K562 (cell line): ENCODE results near the gene OSBPL7. TPM values are rescaled to one million over a fixed set of nuclear protein-coding genes. Genes with fewer than 3 reads are reported as not detected.
A peak's percentile ranks its signal among the peaks of the same experiment; 100 is the strongest.

ENCODE experiments used
- CXXC5 ChIP-seq: fragments of 250-450 bp; sonication (Bioruptor Pico); IDR thresholded peaks from 2 replicates; pipeline ENCODE4 v1.8.0; 2022; ENCODE audit warnings: inconsistent platforms, mild to moderate bottlenecking, moderate library complexity
- DNMT1 ChIP-seq: fragments of 450-650 bp; IDR thresholded peaks from 2 replicates; pipeline ENCODE4 v1.6.1; 2016; ENCODE audit warnings: antibody characterized with exemption, mild to moderate bottlenecking
- ETS2 ChIP-seq: IDR thresholded peaks from 2 replicates; pipeline ENCODE4 v1.6.1; 2016; ENCODE audit warnings: borderline replicate concordance, missing genetic modification characterization, mild to moderate bottlenecking, moderate library complexity, missing compliant biosample characterization; ENCODE audit not compliant: poor library complexity, severe bottlenecking
- MAZ ChIP-seq, 2 experiments: fragments of 450-650 bp in 1 of 2; sonication (generic) in 1 of 2; formaldehyde crosslinking; IDR thresholded peaks in 1 of 2; conservative IDR thresholded peaks in 1 of 2; 2 replicates each; pipeline versions ENCODE4 v1.4.0 to v1.5.0; 2020; ENCODE audit warnings: mild to moderate bottlenecking in 1 of 2, missing genetic modification reagents in 1 of 2
- POLR2A ChIP-seq: fragments of 450-650 bp; conservative IDR thresholded peaks from 2 replicates; pipeline ENCODE4 v1.6.1; 2016
- POLR2G ChIP-seq: fragments of 200-400 bp; formaldehyde crosslinking; IDR thresholded peaks from 2 replicates; pipeline ENCODE4 v1.6.1; 2017; ENCODE audit warnings: low read depth, mild to moderate bottlenecking, antibody characterized with exemption, low read length, moderate library complexity
- SPI1 ChIP-seq: IDR thresholded peaks from 2 replicates; pipeline ENCODE4 v1.6.1; 2011; ENCODE audit warnings: low read depth, low read length, control low read depth, borderline replicate concordance
- SREBF2 ChIP-seq: sonication (generic); formaldehyde crosslinking; IDR thresholded peaks from 2 replicates; pipeline ENCODE4 v1.4.0; 2020; ENCODE audit warnings: mild to moderate bottlenecking, missing genetic modification reagents
- TEAD4 ChIP-seq, 2 experiments: sonication (generic) in 1 of 2; formaldehyde crosslinking in 1 of 2; IDR thresholded peaks; 2 replicates each; pipeline versions ENCODE4 v1.6.1 to v1.8.0; 2012 to 2022; ENCODE audit warnings: borderline replicate concordance in 1 of 2, inconsistent platforms in 1 of 2, low read length in 1 of 2, mild to moderate bottlenecking in 1 of 2, missing genetic modification reagents in 1 of 2
- ZNF212 ChIP-seq: fragments of 450-650 bp; formaldehyde crosslinking; IDR thresholded peaks from 2 replicates; pipeline ENCODE4 v1.4.0; 2020; ENCODE audit warnings: mild to moderate bottlenecking
- ZNF24 ChIP-seq: fragments of 450-650 bp; IDR thresholded peaks from 2 replicates; pipeline ENCODE4 v1.6.1; 2016
- ZNF274 ChIP-seq: IDR thresholded peaks from 2 replicates; pipeline ENCODE4 v1.6.1; 2011; ENCODE audit warnings: low read depth, mild to moderate bottlenecking, low read length, moderate library complexity, borderline replicate concordance
- ZNF764 ChIP-seq: fragments of 250-450 bp; sonication (Bioruptor Pico); IDR thresholded peaks from 2 replicates; pipeline ENCODE4 v1.4.0; 2020; ENCODE audit warnings: low read depth, mild to moderate bottlenecking, moderate library complexity
- polyA plus RNA-seq, 8 experiments: library from polyadenylated mRNA; depleted of rRNA in 4 of 8; stranded (reverse) in 5 of 8; unstranded in 3 of 8; fragments of >200 nt; fragmentation: Nextera tagmentation in 2 of 8; fragmentation: Illumina TruSeq in 1 of 8; extraction: Ambion mirVana in 2 of 8; extraction: Trizol in 1 of 8; gene quantifications; 2 replicates each; pipeline versions ENCODE4 v1.2.1 to v1.2.3, GENCODE V29; 2011 to 2014; ENCODE audit warnings: inconsistent platforms in 1 of 8, missing spikeins in 1 of 8
- total RNA-seq, 7 experiments: library from RNA; depleted of rRNA in 6 of 7; stranded (reverse); fragments of >200 nt in 6 of 7; fragmentation: Illumina TruSeq in 2 of 7; extraction: Trizol in 2 of 7; gene quantifications; 2 replicates each; pipeline versions ENCODE4 v1.2.1 to v1.2.3, GENCODE V29; 2011 to 2021; ENCODE audit warnings: low replicate concordance in 1 of 7
- TF ChIP-seq, protein P1 (sequence below): fragments of 200-400 bp; formaldehyde crosslinking; IDR thresholded peaks from 2 replicates; pipeline ENCODE4 v1.6.1; 2017; ENCODE audit warnings: mild to moderate bottlenecking, low read depth, low read length, moderate library complexity
- TF ChIP-seq, protein P2 (sequence below): fragments of 150-350 bp; IDR thresholded peaks from 2 replicates; pipeline ENCODE4 v1.6.1; 2014; ENCODE audit warnings: low read depth, mild to moderate bottlenecking, low read length, borderline replicate concordance
- TF ChIP-seq, protein P3 (sequence below): IDR thresholded peaks from 2 replicates; pipeline ENCODE4 v1.6.1; 2011; ENCODE audit warnings: borderline replicate concordance, low read depth, mild to moderate bottlenecking, moderate library complexity, low read length; ENCODE audit not compliant: insufficient read depth, poor library complexity, severe bottlenecking
- TF ChIP-seq, protein P4 (sequence below): IDR thresholded peaks from 2 replicates; pipeline ENCODE4 v1.6.1; 2014; ENCODE audit warnings: antibody characterized with exemption

OSBPL7 gene
- total and polyA plus RNA-seq, 9 of the 15 experiments (the other 6 are each of a cell fraction or from before 2014, with no cell fraction given) = 0.32 to 11.9 (median 5.8) TPM

DNA sequence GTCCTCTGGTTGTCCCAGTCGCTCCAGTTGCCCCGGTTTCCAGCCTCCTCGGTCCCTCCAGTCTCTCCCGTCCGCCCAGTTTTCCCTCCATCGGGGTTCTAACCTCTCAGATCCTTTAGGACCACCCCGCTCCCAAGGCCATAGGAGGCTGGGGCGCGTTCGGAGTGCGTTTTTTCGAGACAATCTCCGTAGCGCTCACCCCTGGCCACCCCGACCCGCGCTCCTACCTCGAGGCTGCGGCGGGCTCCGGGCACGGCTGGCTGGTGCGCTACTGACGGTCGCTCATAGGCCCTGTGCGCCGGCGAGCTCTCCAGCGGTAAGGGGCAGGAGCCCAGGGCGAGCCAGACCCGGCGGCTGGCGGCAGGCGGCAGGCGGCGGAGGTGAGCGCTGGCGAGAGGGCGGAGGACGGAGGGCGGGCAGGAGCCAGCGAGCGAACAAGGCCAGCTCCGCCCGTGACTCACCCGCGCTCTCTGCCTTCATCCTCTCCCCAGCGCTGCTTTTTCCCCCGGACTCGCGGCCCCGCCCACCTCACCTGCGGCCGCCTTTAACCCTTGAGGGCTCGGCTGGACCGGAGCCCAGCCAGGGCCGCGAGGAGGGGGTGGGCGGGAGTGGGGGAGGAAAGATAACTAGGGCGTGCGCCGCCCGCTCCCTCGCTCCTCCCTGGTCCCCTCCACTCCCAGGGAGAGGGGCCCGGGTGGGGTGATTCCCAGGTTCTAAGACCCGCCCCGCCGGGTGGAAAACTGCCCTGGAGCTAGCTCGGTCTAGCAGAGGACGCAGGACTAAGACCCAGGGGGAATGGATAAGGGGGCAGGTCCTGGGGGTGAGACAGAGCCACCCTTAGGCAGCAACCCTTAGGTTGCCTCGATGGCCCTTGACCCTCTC is 29.3 kb upstream of the OSBPL7 start, which contains the start of gene SP6 (continued):
- TF ChIP-seq, protein P1, sequence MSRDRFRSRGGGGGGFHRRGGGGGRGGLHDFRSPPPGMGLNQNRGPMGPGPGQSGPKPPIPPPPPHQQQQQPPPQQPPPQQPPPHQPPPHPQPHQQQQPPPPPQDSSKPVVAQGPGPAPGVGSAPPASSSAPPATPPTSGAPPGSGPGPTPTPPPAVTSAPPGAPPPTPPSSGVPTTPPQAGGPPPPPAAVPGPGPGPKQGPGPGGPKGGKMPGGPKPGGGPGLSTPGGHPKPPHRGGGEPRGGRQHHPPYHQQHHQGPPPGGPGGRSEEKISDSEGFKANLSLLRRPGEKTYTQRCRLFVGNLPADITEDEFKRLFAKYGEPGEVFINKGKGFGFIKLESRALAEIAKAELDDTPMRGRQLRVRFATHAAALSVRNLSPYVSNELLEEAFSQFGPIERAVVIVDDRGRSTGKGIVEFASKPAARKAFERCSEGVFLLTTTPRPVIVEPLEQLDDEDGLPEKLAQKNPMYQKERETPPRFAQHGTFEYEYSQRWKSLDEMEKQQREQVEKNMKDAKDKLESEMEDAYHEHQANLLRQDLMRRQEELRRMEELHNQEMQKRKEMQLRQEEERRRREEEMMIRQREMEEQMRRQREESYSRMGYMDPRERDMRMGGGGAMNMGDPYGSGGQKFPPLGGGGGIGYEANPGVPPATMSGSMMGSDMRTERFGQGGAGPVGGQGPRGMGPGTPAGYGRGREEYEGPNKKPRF = no peak
- TF ChIP-seq, protein P2, sequence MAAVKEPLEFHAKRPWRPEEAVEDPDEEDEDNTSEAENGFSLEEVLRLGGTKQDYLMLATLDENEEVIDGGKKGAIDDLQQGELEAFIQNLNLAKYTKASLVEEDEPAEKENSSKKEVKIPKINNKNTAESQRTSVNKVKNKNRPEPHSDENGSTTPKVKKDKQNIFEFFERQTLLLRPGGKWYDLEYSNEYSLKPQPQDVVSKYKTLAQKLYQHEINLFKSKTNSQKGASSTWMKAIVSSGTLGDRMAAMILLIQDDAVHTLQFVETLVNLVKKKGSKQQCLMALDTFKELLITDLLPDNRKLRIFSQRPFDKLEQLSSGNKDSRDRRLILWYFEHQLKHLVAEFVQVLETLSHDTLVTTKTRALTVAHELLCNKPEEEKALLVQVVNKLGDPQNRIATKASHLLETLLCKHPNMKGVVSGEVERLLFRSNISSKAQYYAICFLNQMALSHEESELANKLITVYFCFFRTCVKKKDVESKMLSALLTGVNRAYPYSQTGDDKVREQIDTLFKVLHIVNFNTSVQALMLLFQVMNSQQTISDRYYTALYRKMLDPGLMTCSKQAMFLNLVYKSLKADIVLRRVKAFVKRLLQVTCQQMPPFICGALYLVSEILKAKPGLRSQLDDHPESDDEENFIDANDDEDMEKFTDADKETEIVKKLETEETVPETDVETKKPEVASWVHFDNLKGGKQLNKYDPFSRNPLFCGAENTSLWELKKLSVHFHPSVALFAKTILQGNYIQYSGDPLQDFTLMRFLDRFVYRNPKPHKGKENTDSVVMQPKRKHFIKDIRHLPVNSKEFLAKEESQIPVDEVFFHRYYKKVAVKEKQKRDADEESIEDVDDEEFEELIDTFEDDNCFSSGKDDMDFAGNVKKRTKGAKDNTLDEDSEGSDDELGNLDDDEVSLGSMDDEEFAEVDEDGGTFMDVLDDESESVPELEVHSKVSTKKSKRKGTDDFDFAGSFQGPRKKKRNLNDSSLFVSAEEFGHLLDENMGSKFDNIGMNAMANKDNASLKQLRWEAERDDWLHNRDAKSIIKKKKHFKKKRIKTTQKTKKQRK = no peak
- TF ChIP-seq CXXC5 (CRISPR knock-in tag) (peak; percentile 71), POLR2G (peak; percentile 94), ZNF24 (peak; percentile 33; the same call in 1 of the 2 replicates), ZNF212 (CRISPR knock-in tag) (no peak), SPI1 (no peak), ZNF274 (no peak), MAZ (CRISPR knock-in tag; conservative IDR thresholded peaks at IDR 0.05 in 1 of 2, IDR thresholded peaks at IDR 0.05 in 1 of 2) (peak; percentile 78 to 89), SREBF2 (CRISPR knock-in tag) (no peak), ZNF764 (CRISPR knock-in tag) (no peak), DNMT1 (no peak), TEAD4 (IDR thresholded peaks at IDR 0.05; ENCODE audit: low read length) (no peak), TEAD4 (CRISPR knock-in tag; IDR thresholded peaks at IDR 0.05; ENCODE audit: borderline replicate concordance) (no peak), ETS2 (no peak), POLR2A (peak; percentile 60)
- TF ChIP-seq, protein P3, sequence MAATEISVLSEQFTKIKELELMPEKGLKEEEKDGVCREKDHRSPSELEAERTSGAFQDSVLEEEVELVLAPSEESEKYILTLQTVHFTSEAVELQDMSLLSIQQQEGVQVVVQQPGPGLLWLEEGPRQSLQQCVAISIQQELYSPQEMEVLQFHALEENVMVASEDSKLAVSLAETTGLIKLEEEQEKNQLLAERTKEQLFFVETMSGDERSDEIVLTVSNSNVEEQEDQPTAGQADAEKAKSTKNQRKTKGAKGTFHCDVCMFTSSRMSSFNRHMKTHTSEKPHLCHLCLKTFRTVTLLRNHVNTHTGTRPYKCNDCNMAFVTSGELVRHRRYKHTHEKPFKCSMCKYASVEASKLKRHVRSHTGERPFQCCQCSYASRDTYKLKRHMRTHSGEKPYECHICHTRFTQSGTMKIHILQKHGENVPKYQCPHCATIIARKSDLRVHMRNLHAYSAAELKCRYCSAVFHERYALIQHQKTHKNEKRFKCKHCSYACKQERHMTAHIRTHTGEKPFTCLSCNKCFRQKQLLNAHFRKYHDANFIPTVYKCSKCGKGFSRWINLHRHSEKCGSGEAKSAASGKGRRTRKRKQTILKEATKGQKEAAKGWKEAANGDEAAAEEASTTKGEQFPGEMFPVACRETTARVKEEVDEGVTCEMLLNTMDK = no peak
- TF ChIP-seq, protein P4, sequence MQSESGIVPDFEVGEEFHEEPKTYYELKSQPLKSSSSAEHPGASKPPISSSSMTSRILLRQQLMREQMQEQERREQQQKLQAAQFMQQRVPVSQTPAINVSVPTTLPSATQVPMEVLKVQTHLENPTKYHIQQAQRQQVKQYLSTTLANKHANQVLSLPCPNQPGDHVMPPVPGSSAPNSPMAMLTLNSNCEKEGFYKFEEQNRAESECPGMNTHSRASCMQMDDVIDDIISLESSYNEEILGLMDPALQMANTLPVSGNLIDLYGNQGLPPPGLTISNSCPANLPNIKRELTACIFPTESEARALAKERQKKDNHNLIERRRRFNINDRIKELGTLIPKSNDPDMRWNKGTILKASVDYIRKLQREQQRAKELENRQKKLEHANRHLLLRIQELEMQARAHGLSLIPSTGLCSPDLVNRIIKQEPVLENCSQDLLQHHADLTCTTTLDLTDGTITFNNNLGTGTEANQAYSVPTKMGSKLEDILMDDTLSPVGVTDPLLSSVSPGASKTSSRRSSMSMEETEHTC = no peak
